Head of caudate nucleus (tissue), 42 donors: ENCODE results near the gene ADAR.
A peak's percentile ranks its signal among the peaks of the same experiment; 100 is the strongest.
"Not testable (repeated sequence)": the region's sequence is repeated elsewhere in the genome, so short reads cannot be mapped to it uniquely, and the experiment has no call there.

ENCODE experiments used
- DNase-seq, 42 donors: peaks; one replicate each; pipeline versions ENCODE4 v3.0.0 to v3.0.0-alpha.2; 2020 to 2021; ENCODE audit warnings: mixed read lengths in 7 of 42
- intact Hi-C: fragments of 100-400 bp; cut with DNase I; formaldehyde crosslinking; loops from one replicate; pipeline ENCODE4 v1.15.0; 2022

Gene ADAR

GRCh38 chr1:154607609-154608396 is at the start of gene ADAR:
Gene ADAR, minus strand, starts transcription at chr1:154608186. Its CDS starts 180 bp downstream, at chr1:154608006.
- intact Hi-C loops = loop anchor here (5.0 kb wide), 1 partner anchor 51 kb away; the partner anchor contains the start of gene UBE2Q1
- DNase-seq = peak; percentile 59 to 92 (median 81)

GRCh38 chr1:154657556-154657955 is 49.6 kb upstream of the ADAR start:
- DNase-seq = no peak
- intact Hi-C loops = no loop called here

- DNase-seq = no peak
- intact Hi-C loops = no loop called here
Measured at GRCh38 chr1:154652893-154653292, 44.9 kb upstream of the ADAR start.

- DNase-seq, intact Hi-C loops: not testable (repeated sequence)
Measured at GRCh38 chr1:154644724-154645123, 36.7 kb upstream of the ADAR start.

GRCh38 chr1:154641534-154641933 is 33.5 kb upstream of the ADAR start:
- intact Hi-C loops = no loop called here

GRCh38 chr1:154639876-154640275 is 31.9 kb upstream of the ADAR start:
- intact Hi-C loops = no loop called here
- DNase-seq = no peak

More at GRCh38 chr1:154641534-154641933, 33.5 kb upstream of the ADAR start:
- DNase-seq = no peak

- no peak for DNase-seq
- intact Hi-C loops = no loop called here
Measured at GRCh38 chr1:154635171-154635570, 27.2 kb upstream of the ADAR start.

GRCh38 chr1:154629675-154630073 is 21.7 kb upstream of the ADAR start:
- intact Hi-C loops = loop anchor here (5.0 kb wide), 1 partner anchor 72 kb away; the partner anchor contains the start of gene UBE2Q1
- no peak for DNase-seq

GRCh38 chr1:154629061-154629674 is 21.2 kb upstream of the ADAR start:
- intact Hi-C loops = loop anchor here (5.0 kb wide), 1 partner anchor 72 kb away; the partner anchor contains the start of gene UBE2Q1
- no peak for DNase-seq

GRCh38 chr1:154628121-154628405 is 20.1 kb upstream of the ADAR start:
- no peak for DNase-seq
- intact Hi-C loops = loop anchor here (5.0 kb wide), 1 partner anchor 71 kb away; the partner anchor contains the start of gene UBE2Q1

- intact Hi-C loops = loop anchor here (5.0 kb wide), 1 partner anchor 70 kb away; the partner anchor contains the start of gene UBE2Q1
- peak; percentile 72 to 96 (median 88) for DNase-seq
Measured at GRCh38 chr1:154627257-154628120, 19.5 kb upstream of the ADAR start.

GRCh38 chr1:154626456-154627256 is 18.7 kb upstream of the ADAR start:
- intact Hi-C loops = loop anchor here (5.0 kb wide), 1 partner anchor 69 kb away; the partner anchor contains the start of gene UBE2Q1
- DNase-seq = peak in 2 of 42 donors; percentile 17 to 44

GRCh38 chr1:154624746-154625643 is 17.0 kb upstream of the ADAR start:
- intact Hi-C loops = loop anchor here (5.0 kb wide), 1 partner anchor 68 kb away; the partner anchor contains the start of gene UBE2Q1

GRCh38 chr1:154623358-154623757 is 15.4 kb upstream of the ADAR start:
- no peak for DNase-seq
- intact Hi-C loops = no loop called here

More at GRCh38 chr1:154624746-154625643, 17.0 kb upstream of the ADAR start:
- no peak for DNase-seq

GRCh38 chr1:154622503-154623039 is 14.6 kb upstream of the ADAR start:
- no peak for DNase-seq
- intact Hi-C loops = no loop called here

- no peak for DNase-seq
- intact Hi-C loops = no loop called here
Measured at GRCh38 chr1:154621875-154622274, 13.9 kb upstream of the ADAR start.

- no peak for DNase-seq
- intact Hi-C loops = no loop called here
Measured at GRCh38 chr1:154620751-154621150, 12.8 kb upstream of the ADAR start.
